Sigmoid colon (tissue), 7 donors: ENCODE results near the gene ABHD3. TPM values are rescaled to one million over a fixed set of nuclear protein-coding genes. Genes with fewer than 3 reads are reported as not detected.

Source experiments
- DNase-seq: peaks from one replicate; pipeline ENCODE4 v3.0.0-alpha.2; 2019
- H3K27ac ChIP-seq, 4 donors: fragments of 200-600 bp; sonication (generic); one replicate each; pipeline ENCODE4 v1.5.1; 2016 to 2019; ENCODE audit warnings: mild to moderate bottlenecking in 1 of 4
- H3K27me3 ChIP-seq, 3 donors: fragments of 200-600 bp; sonication (generic); one replicate each; pipeline ENCODE4 v1.5.1; 2019; ENCODE audit warnings: mild to moderate bottlenecking in 1 of 3
- H3K36me3 ChIP-seq, 4 donors: fragments of 200-600 bp; sonication (generic); one replicate each; pipeline ENCODE4 v1.5.1; 2016 to 2019
- H3K4me1 ChIP-seq, 4 donors: fragments of 200-600 bp; sonication (generic); one replicate each; pipeline ENCODE4 v1.5.1; 2017 to 2019
- H3K4me3 ChIP-seq, 4 donors: fragments of 200-600 bp; sonication (generic); one replicate each; pipeline ENCODE4 v1.5.1; 2017 to 2019; ENCODE audit warnings: mild to moderate bottlenecking in 2 of 4, moderate library complexity in 1 of 4
- H3K9me3 ChIP-seq, 4 donors: fragments of 200-600 bp in 3 of 4; sonication (generic) in 3 of 4; one replicate each; pipeline versions ENCODE4 v1.5.1 to v1.6.1; 2013 to 2019
- CTCF ChIP-seq, 4 experiments: fragments of 450-650 bp in 3 of 4; fragments of 200-600 bp in 1 of 4; IDR thresholded peaks; one replicate each; pipeline ENCODE4 v1.5.1; 2016 to 2019; ENCODE audit warnings: antibody characterized with exemption in 4 of 4, mild to moderate bottlenecking in 3 of 4, moderate library complexity in 2 of 4
- EP300 ChIP-seq, 4 donors: sonication (generic); formaldehyde crosslinking; IDR thresholded peaks; one replicate each; pipeline ENCODE4 v1.6.1; 2017; ENCODE audit warnings: antibody characterized with exemption in 4 of 4
- POLR2A ChIP-seq, 2 donors: fragments of 450-650 bp; IDR thresholded peaks; one replicate each; pipeline ENCODE4 v1.6.1; 2016; ENCODE audit warnings: antibody characterized with exemption in 2 of 2, mild to moderate bottlenecking in 2 of 2, moderate library complexity in 2 of 2
- POLR2AphosphoS5 ChIP-seq, 4 donors: sonication (generic); formaldehyde crosslinking; IDR thresholded peaks; one replicate each; pipeline ENCODE4 v1.6.1; 2017; ENCODE audit warnings: antibody characterized with exemption in 4 of 4
- WGBS, 2 donors: extraction: QIAGEN DNeasy Blood & Tissue Kit; methylation state at CpG; one replicate each; pipeline ENCODE4 v1.1.7; 2013; 5-methylcytosine and 5-hydroxymethylcytosine counted together
- intact Hi-C: fragments of 100-400 bp; cut with DNase I; formaldehyde crosslinking; loops from one replicate; pipeline ENCODE4 v1.15.1; 2023
- polyA plus RNA-seq, 3 donors: library from polyadenylated mRNA; stranded (reverse); fragments of 200-250 nt; gene quantifications; one replicate each; pipeline ENCODE4 v1.2.3, GENCODE V29; 2013
- total RNA-seq, 4 donors: library from RNA; depleted of rRNA; stranded (reverse); fragments of >200 nt; gene quantifications; one replicate each; pipeline ENCODE4 v1.1.0, GENCODE V29; 2016
- donor health status: healthy with polysubstance abuse.
- donor health status: Bipolar disorder and iron deficiency.
- donor health status: healthy.

ABHD3 gene
- total RNA-seq = 10 to 100 TPM in 2 of 4 donors, 1 to 10 TPM in 2; 7.2 to 11.7 (median 9.0) TPM
- polyA plus RNA-seq = 10 to 100 TPM; 23.4 to 72.8 (median 37.2) TPM

- 1% methylated on average over 60 of the region's 60 CpGs for WGBS, 2 donors
- peak within 1 kb of the TSS; percentile 77 to 97 (median 80) for H3K4me3 ChIP-seq
- peak; percentile 96 for DNase-seq
- H3K36me3 ChIP-seq = no peaks in the 10 kb centered on the region
- no peak for TF ChIP-seq EP300 (IDR thresholded peaks at IDR 0.05)
- TF ChIP-seq POLR2A (IDR thresholded peaks at IDR 0.05) = peak; percentile 40 to 56
- TF ChIP-seq POLR2AphosphoS5 (IDR thresholded peaks at IDR 0.05) = peak; percentile 83 to 97 (median 92)
- TF ChIP-seq CTCF (IDR thresholded peaks at IDR 0.05) = peak; percentile 59 to 86 (median 72)
- H3K9me3 ChIP-seq = no peaks in the 10 kb centered on the region
- intact Hi-C loops = loop anchor here (1.0 to 5.0 kb wide), 5 partner anchors 22 to 148 kb away; partner anchors contain the start of genes ESCO1 and MIB1
- H3K27ac ChIP-seq = peak within 1 kb of the TSS; percentile 89 to 97 (median 94)
- peaks cover 0 to 18% (median 12%) of the 10 kb centered on the region in 4 donors for H3K4me1 ChIP-seq
- no peaks in the 10 kb centered on the region for H3K27me3 ChIP-seq
Observed at GRCh38 chr18:21704603-21705364, at the start of gene ABHD3. TSS of gene ABHD3 (minus strand) at chr18:21704774. CDS start at chr18:21704665, 109 bp downstream.

- DNase-seq = no peak
- H3K4me1 ChIP-seq = peaks cover 0 to 23% (median 8%) of the 10 kb centered on the region in 4 donors
- intact Hi-C loops = loop anchor here (10.0 kb wide), 1 partner anchor 63 kb away; no protein-coding TSS in a partner anchor
- H3K27me3 ChIP-seq = no peaks in the 10 kb centered on the region
- no peak overlapping the region for H3K4me3 ChIP-seq
- H3K27ac ChIP-seq = no peak overlapping the region
- TF ChIP-seq POLR2A (IDR thresholded peaks at IDR 0.05) (no peak), CTCF (IDR thresholded peaks at IDR 0.05) (no peak), EP300 (IDR thresholded peaks at IDR 0.05) (no peak), POLR2AphosphoS5 (IDR thresholded peaks at IDR 0.05) (no peak)
- H3K9me3 ChIP-seq = no peaks in the 10 kb centered on the region
- H3K36me3 ChIP-seq = no peaks in the 10 kb centered on the region
- WGBS, 2 donors = 84 to 89% methylated on average over 2 of the region's 2 CpGs
Observed at GRCh38 chr18:21747764-21748693, 43.5 kb upstream of the ABHD3 start.

DNA sequence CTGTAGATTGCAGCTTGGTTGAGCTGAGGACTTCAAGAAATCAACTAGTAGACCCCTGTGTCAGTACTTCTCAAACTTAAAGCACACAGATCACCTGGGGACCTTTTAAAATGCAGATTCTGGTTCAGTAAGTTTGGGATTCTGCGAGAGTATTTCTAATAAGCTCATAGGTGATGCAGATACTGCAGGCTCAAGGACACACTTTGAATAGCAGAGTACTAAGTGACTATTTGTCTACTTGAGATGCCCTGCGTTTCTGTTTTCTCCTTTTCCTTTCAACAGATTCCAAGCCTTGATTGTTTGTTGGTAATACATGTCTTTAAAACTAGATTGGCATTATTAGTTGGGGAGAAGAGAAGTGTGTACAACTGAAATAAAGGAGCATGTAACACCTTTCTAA lies 42.7 kb upstream of the ABHD3 start:
- DNase-seq = no peak
- no peak overlapping the region for H3K27ac ChIP-seq
- peaks cover 0 to 31% (median 12%) of the 10 kb centered on the region in 4 donors for H3K4me1 ChIP-seq
- WGBS, 2 donors = 59 to 75% methylated on average over 2 of the region's 2 CpGs
- no peaks in the 10 kb centered on the region for H3K36me3 ChIP-seq
- intact Hi-C loops = loop anchor here (10.0 kb wide), 1 partner anchor 62 kb away; no protein-coding TSS in a partner anchor
- H3K27me3 ChIP-seq = no peaks in the 10 kb centered on the region
- TF ChIP-seq CTCF (IDR thresholded peaks at IDR 0.05) = no peak
- TF ChIP-seq EP300 (IDR thresholded peaks at IDR 0.05) = no peak
- TF ChIP-seq POLR2A (IDR thresholded peaks at IDR 0.05) = no peak
- H3K4me3 ChIP-seq = no peak overlapping the region
- no peaks in the 10 kb centered on the region for H3K9me3 ChIP-seq

DNA sequence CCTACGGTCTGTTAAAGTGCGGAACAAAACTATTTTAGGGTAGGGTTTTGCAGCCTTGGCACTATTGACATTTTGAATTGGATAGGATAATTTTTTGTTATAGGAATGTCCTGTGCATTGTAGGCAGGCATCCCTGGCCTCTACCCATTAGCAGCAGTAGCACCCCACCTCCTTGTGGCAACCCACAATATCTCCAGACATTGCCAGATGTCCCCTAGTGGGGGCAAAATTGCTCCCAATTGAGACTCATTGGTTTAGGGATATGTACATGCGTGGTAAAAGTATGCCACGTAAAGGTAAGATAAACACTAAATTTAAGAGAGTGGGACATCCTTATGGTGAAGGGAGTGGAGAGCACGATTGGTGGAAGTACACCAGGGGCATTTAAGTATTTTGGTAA lies 40.7 kb upstream of the ABHD3 start:
- Histone ChIP-seq H3K4me1 (peaks cover 0 to 28% (median 16%) of the 10 kb centered on the region in 4 donors), H3K27ac (no peak overlapping the region), H3K4me3 (no peak overlapping the region), H3K9me3 (no peaks in the 10 kb centered on the region), H3K36me3 (no peaks in the 10 kb centered on the region), H3K27me3 (no peaks in the 10 kb centered on the region)
- 75 to 85% methylated on average over 5 of the region's 5 CpGs for WGBS, 2 donors
- no peak for DNase-seq
- TF ChIP-seq POLR2AphosphoS5 (IDR thresholded peaks at IDR 0.05) (no peak), CTCF (IDR thresholded peaks at IDR 0.05) (no peak), EP300 (IDR thresholded peaks at IDR 0.05) (no peak), POLR2A (IDR thresholded peaks at IDR 0.05) (no peak)
- intact Hi-C loops = loop anchor here (10.0 kb wide), 1 partner anchor 60 kb away; no protein-coding TSS in a partner anchor
